ENCODE measurements around the gene AK5.

DNA sequence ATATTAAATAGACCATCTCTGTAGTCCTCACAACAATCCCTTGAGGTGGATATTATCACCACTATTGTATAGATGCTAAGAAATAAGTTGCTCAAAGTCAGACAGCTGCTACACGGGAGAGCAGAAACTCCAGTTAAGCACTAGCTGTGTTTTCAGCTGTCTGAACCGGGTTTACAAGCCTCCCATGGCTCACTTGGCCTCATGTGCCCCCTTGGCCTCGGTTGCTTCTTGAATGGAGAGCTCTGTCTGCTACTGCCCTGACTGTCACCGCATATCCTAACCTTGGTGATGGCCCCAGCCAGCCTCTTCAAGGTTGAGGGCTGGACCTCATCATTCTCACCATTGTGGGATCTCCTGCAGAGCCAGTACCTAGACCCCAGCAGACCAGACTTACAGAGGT lies 123.4 kb downstream of the AK5 start:
- TF ChIP-seq, protein P1, sequence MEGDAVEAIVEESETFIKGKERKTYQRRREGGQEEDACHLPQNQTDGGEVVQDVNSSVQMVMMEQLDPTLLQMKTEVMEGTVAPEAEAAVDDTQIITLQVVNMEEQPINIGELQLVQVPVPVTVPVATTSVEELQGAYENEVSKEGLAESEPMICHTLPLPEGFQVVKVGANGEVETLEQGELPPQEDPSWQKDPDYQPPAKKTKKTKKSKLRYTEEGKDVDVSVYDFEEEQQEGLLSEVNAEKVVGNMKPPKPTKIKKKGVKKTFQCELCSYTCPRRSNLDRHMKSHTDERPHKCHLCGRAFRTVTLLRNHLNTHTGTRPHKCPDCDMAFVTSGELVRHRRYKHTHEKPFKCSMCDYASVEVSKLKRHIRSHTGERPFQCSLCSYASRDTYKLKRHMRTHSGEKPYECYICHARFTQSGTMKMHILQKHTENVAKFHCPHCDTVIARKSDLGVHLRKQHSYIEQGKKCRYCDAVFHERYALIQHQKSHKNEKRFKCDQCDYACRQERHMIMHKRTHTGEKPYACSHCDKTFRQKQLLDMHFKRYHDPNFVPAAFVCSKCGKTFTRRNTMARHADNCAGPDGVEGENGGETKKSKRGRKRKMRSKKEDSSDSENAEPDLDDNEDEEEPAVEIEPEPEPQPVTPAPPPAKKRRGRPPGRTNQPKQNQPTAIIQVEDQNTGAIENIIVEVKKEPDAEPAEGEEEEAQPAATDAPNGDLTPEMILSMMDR (IDR thresholded peaks at IDR 0.05), result no peak
- TF ChIP-seq, protein P2, sequence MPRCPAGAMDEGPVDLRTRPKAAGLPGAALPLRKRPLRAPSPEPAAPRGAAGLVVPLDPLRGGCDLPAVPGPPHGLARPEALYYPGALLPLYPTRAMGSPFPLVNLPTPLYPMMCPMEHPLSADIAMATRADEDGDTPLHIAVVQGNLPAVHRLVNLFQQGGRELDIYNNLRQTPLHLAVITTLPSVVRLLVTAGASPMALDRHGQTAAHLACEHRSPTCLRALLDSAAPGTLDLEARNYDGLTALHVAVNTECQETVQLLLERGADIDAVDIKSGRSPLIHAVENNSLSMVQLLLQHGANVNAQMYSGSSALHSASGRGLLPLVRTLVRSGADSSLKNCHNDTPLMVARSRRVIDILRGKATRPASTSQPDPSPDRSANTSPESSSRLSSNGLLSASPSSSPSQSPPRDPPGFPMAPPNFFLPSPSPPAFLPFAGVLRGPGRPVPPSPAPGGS (IDR thresholded peaks at IDR 0.05), result no peak
- TF ChIP-seq RAD21 (conservative IDR thresholded peaks at IDR 0.05 in 1 of 2, IDR thresholded peaks at IDR 0.05 in 1 of 2), result no peak
- no peak for TF ChIP-seq NFE2L2 (conservative IDR thresholded peaks at IDR 0.05; ENCODE audit: low read length)
- TF ChIP-seq POLR2A (IDR thresholded peaks at IDR 0.05; ENCODE audit: low read length), result no peak
- no peak for TF ChIP-seq RCOR1 (IDR thresholded peaks at IDR 0.05; ENCODE audit: low read depth, low read length)
- no peak for TF ChIP-seq MAFK (IDR thresholded peaks at IDR 0.05; ENCODE audit: partially characterized antibody)
- no peak for TF ChIP-seq EP300 (IDR thresholded peaks at IDR 0.05)
- TF ChIP-seq MYC (IDR thresholded peaks at IDR 0.05; ENCODE audit: borderline replicate concordance, low read length), result no peak
- TF ChIP-seq, protein P3, sequence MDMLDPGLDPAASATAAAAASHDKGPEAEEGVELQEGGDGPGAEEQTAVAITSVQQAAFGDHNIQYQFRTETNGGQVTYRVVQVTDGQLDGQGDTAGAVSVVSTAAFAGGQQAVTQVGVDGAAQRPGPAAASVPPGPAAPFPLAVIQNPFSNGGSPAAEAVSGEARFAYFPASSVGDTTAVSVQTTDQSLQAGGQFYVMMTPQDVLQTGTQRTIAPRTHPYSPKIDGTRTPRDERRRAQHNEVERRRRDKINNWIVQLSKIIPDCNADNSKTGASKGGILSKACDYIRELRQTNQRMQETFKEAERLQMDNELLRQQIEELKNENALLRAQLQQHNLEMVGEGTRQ (IDR thresholded peaks at IDR 0.05), result no peak
- no peak for TF ChIP-seq FOSL2 (IDR thresholded peaks at IDR 0.05)
- no peak for TF ChIP-seq FOSL2 (CRISPR knock-in tag; IDR thresholded peaks at IDR 0.05)
- no peak for TF ChIP-seq TP53 (CRISPR knock-in tag; IDR thresholded peaks at IDR 0.05)
- TF ChIP-seq, protein P4, sequence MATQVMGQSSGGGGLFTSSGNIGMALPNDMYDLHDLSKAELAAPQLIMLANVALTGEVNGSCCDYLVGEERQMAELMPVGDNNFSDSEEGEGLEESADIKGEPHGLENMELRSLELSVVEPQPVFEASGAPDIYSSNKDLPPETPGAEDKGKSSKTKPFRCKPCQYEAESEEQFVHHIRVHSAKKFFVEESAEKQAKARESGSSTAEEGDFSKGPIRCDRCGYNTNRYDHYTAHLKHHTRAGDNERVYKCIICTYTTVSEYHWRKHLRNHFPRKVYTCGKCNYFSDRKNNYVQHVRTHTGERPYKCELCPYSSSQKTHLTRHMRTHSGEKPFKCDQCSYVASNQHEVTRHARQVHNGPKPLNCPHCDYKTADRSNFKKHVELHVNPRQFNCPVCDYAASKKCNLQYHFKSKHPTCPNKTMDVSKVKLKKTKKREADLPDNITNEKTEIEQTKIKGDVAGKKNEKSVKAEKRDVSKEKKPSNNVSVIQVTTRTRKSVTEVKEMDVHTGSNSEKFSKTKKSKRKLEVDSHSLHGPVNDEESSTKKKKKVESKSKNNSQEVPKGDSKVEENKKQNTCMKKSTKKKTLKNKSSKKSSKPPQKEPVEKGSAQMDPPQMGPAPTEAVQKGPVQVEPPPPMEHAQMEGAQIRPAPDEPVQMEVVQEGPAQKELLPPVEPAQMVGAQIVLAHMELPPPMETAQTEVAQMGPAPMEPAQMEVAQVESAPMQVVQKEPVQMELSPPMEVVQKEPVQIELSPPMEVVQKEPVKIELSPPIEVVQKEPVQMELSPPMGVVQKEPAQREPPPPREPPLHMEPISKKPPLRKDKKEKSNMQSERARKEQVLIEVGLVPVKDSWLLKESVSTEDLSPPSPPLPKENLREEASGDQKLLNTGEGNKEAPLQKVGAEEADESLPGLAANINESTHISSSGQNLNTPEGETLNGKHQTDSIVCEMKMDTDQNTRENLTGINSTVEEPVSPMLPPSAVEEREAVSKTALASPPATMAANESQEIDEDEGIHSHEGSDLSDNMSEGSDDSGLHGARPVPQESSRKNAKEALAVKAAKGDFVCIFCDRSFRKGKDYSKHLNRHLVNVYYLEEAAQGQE (IDR thresholded peaks at IDR 0.05), result no peak
- no peak for TF ChIP-seq ZNF302 (CRISPR knock-in tag; IDR thresholded peaks at IDR 0.05)

All from A549 (cell line).